ENCODE measurements around the gene MYO19. TPM values are rescaled to one million over a fixed set of nuclear protein-coding genes. Genes with fewer than 3 reads are reported as not detected.

MYO19 gene
- total RNA-seq, 2 donors from 2014 or later = 43.9 to 66.7 TPM

DNA sequence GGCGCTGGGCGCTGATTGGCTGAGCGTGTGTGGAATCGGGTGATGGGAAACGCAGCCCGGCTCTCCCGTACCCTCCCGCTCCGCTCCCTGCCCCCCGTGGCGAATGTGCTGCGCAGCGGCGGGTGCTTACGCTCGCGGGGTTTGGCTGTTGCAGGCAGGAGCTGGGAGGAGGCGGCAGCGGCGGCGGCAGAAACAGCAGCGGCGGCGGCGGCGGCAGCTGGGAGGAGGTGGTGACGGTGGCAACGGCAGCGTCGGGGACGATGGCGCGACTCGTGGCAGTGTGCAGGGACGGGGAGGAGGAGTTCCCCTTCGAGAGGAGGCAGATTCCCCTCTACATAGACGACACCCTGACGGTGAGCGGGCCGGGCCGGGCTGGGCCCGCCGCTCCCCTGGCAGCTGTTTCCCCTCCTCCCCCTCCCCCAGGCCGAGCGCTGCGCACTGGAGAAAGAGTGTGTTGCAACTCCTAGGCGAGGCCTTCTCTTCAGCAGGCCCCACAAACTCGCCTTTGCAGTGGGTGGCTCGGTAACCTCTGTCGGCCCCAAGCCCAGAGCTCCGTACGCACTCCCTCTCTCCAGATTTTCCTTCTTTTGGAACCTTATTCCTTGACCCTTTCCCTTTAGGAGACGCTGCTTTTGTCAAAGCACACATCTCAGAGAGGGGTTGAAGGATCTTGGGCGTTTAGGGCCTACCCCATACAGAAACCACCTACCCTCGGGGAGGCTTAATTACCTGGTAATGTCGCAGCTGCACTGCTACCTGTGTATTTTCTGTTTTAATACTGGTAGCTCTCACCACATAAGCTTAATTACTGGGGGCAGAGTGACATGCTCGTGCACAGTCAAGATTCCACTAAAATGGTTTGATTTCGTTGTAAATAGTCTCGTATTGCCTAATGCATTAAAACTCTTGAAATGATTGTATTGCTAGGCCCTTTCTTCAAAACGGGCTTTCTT, 11.1 kb upstream of the MYO19 start:
- Histone ChIP-seq H3K27me3 (replicated peaks; ENCODE audit: insufficient read depth) (no peaks in the 10 kb centered on the region), H3K4me3 (peak overlapping the region; percentile 100), H3K27ac (peak overlapping the region; percentile 73 to 87), H3K4me1 (ENCODE audit: control insufficient read depth in 1 of 2, low read depth in 2 of 2) (peaks cover 32 to 59% of the 10 kb centered on the region in 2 donors), H3K36me3 (no peaks in the 10 kb centered on the region), H3K9me3 (no peaks in the 10 kb centered on the region)
- no peak for TF ChIP-seq CTCF (IDR thresholded peaks at IDR 0.05)
- DNase-seq (ENCODE audit: low spot score) (peak; percentile 90), ATAC-seq (ENCODE audit: insufficient number of reproducible peaks, low FRiP score, low read depth) (peak; percentile 87)

- Histone ChIP-seq H3K36me3 (no peaks in the 10 kb centered on the region), H3K27ac (peak overlapping the region; percentile 99 to 100), H3K9me3 (no peaks in the 10 kb centered on the region), H3K4me1 (ENCODE audit: control insufficient read depth in 1 of 2, low read depth in 2 of 2) (peaks cover 32 to 52% of the 10 kb centered on the region in 2 donors), H3K4me3 (peak overlapping the region; percentile 100), H3K27me3 (replicated peaks; ENCODE audit: insufficient read depth) (no peaks in the 10 kb centered on the region)
- ATAC-seq (ENCODE audit: insufficient number of reproducible peaks, low FRiP score, low read depth) (no peak), DNase-seq (ENCODE audit: low spot score) (peak; percentile 6)
- TF ChIP-seq CTCF (IDR thresholded peaks at IDR 0.05) = no peak
These were observed 10.4 kb upstream of the MYO19 start for GRCh38 chr17:36545077-36545464.

- Histone ChIP-seq H3K4me1 (ENCODE audit: control insufficient read depth in 1 of 2, low read depth in 2 of 2) (peaks cover 32 to 46% of the 10 kb centered on the region in 2 donors), H3K4me3 (peak within 1 kb of the TSS; percentile 100), H3K36me3 (no peaks in the 10 kb centered on the region), H3K27ac (peak within 1 kb of the TSS; percentile 99 to 100), H3K9me3 (no peaks in the 10 kb centered on the region), H3K27me3 (replicated peaks; ENCODE audit: insufficient read depth) (no peaks in the 10 kb centered on the region)
- DNase-seq (ENCODE audit: low spot score) (peak; percentile 60), ATAC-seq (ENCODE audit: insufficient number of reproducible peaks, low FRiP score, low read depth) (peak; percentile 85)
- TF ChIP-seq CTCF (IDR thresholded peaks at IDR 0.05) = no peak
These were observed 9.8 kb upstream of the MYO19 start, which contains the start of gene GGNBP2 for GRCh38 chr17:36544307-36545076. GGNBP2 (plus strand) TSS chr17:36544919; CDS start chr17:36545725, 806 bp downstream.

- TF ChIP-seq CTCF (IDR thresholded peaks at IDR 0.05) = no peak
- Histone ChIP-seq H3K4me3 (peak overlapping the region; percentile 100), H3K27me3 (replicated peaks; ENCODE audit: insufficient read depth) (no peaks in the 10 kb centered on the region), H3K4me1 (ENCODE audit: control insufficient read depth in 1 of 2, low read depth in 2 of 2) (peaks cover 32 to 42% of the 10 kb centered on the region in 2 donors), H3K9me3 (no peaks in the 10 kb centered on the region), H3K27ac (peak overlapping the region; percentile 99 to 100), H3K36me3 (no peaks in the 10 kb centered on the region)
- ATAC-seq (ENCODE audit: insufficient number of reproducible peaks, low FRiP score, low read depth) = no peak
- no peak for DNase-seq (ENCODE audit: low spot score)
These were observed 9.3 kb upstream of the MYO19 start for GRCh38 chr17:36544044-36544306.

DNA sequence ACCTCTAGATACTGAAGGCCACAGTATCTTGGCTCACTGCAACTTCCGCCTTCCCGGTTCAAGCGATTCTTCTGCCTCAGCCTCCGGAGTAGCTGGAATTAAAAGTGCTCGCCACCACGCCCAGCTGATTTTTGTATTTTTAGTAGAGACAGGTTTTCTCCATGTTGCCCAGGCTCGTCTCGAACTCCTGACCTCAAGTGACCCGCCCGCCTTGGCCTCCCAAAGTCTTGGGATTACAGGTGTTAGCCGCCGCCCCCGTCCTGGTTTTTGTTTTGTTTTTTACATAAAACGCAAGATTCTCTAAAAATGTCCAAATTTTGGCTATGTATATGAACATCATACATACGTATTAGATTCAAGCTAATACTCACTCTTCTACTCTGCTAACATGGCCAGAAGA, 8.1 kb upstream of the MYO19 start:
- no peak overlapping the region for H3K4me3 ChIP-seq

More for the DNA sequence above, 8.1 kb upstream of the MYO19 start:
- no peak for ATAC-seq (ENCODE audit: insufficient number of reproducible peaks, low FRiP score, low read depth)
- no peak for TF ChIP-seq CTCF (IDR thresholded peaks at IDR 0.05)
- H3K4me1 ChIP-seq (ENCODE audit: control insufficient read depth in 1 of 2, low read depth in 2 of 2) = peaks cover 26 to 31% of the 10 kb centered on the region in 2 donors
- no peaks in the 10 kb centered on the region for H3K27me3 ChIP-seq (replicated peaks; ENCODE audit: insufficient read depth)
- no peak overlapping the region for H3K27ac ChIP-seq
- no peaks in the 10 kb centered on the region for H3K36me3 ChIP-seq
- no peaks in the 10 kb centered on the region for H3K9me3 ChIP-seq
- DNase-seq (ENCODE audit: low spot score) = no peak
